ENCODE data around the gene SNAI3.

The SNAI3 gene

DNA sequence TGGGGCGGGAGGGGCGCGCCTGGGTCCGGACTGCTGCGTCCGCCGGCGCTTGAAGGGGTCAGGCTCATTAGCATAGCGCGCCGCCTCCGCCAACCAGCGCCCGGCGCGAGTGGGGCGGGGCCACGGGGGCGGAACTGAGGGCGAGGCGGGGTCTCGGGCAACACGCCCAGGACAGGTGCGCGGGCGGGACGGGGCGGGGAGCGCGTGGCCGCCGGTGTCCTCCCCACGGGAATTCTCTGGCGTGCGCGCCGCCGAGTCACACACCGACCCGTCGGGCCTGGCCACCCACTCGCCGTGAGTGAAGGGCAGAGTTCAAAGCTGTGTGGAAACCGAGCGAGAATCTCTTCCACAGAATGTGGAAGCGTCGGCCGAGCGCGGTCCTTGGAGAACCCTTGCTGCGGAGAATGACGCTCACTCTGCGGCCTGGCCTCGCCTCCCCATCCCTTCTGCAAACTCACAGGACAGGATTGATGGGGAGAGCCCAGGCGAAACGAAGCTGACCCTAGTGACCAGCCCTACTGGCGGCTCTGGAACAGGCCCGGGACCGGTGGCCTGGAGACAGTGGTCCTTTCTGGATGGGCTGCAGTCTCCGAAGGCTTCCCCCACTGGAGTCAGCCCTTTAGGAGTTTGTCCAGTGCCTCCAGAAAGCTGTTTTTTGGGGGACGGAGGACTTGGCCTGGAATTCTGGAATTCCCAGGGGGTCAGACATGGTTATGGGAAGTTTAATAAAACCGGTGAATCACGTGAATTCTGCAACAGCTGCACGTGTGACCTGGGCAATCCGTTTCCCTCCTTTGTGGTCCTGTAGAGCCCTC lies at the start of gene SNAI3:
TSS of gene SNAI3 (minus strand) at position 69 of the 815 bp plus-strand sequence. CDS start 101 bp downstream, outside the sequence.
- DNase-seq (ENCODE audit: low read depth), result peak; percentile 78

DNA sequence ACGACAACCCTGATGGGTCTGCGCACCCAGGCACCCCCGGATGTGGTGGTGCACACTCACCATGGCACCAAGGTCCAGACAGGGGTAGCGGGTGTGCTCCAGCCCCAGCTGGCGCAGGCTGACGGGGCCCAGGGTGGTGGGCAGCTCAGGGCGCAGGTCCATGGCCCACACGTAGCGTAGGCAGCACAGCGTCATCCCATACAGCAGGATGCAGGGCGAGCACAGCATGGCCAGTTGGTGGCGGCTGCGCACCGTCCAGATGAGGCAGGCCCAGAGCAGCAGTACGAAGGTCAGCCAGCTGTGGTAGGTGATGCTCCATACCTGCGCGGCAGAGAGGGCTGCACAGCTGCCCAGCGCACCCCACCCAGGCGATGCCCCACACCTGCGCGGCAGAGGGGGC lies 49.8 kb upstream of the SNAI3 start:
- no peak for DNase-seq (ENCODE audit: low read depth)

DNA sequence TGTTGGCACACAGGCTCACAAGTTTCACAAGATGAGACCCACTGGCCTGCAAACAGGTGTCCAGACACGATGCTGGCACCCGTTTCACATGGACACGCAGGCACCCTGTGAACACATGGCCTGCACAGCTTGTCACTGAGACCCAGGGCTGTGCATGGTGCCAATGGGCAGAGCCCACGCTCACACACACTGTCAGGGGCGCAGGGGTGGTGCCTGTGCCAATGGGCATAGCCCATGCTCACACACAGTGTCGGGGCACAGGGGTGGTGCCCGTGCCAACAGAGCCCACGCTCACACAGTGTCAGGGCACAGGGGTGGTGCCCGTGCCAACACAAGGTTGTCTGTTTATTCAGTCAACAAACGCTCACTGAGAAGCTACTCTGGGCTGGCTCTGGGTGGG lies 49.3 kb upstream of the SNAI3 start:
- no peak for DNase-seq (ENCODE audit: low read depth)

DNA sequence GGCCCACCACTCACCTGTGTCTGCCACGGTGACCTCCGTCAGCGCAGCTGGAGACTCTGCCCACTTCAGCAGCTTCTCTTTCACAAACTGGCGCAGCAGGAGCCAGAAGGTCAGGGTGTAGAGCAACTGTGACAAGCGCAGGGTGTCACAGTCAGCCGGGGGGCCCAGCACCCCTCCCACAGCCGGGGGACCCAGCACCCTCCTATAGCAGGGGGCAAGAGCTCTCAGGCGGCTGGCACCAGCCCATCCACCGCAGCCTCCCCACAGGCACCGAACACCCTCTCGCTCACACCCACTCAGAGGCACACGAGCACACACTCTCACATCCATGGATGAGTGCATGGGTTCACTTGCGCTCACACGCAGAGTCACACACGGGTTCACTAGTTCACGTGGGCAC lies 48.8 kb upstream of the SNAI3 start:
- no peak for DNase-seq (ENCODE audit: low read depth)

DNA sequence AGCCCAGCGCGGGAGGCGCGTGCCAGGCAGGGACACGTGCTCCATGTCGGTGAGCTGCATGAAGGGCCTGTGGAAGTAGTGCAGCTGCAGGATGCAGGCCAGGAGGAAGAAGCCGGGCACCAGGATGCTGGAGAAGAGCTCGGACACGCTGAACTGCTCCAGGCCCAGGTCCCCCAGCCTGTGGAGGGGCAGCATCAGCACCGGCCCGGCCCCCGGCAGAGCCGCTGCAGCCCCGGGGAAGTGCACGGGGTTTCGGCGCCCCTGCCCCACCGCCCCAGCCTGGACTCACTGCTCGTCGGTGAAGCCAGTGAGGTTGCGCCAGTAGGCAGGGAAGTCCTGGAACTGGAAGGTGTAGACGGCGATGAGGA lies 48.0 kb upstream of the SNAI3 start:
- no peak for DNase-seq (ENCODE audit: low read depth)

DNA sequence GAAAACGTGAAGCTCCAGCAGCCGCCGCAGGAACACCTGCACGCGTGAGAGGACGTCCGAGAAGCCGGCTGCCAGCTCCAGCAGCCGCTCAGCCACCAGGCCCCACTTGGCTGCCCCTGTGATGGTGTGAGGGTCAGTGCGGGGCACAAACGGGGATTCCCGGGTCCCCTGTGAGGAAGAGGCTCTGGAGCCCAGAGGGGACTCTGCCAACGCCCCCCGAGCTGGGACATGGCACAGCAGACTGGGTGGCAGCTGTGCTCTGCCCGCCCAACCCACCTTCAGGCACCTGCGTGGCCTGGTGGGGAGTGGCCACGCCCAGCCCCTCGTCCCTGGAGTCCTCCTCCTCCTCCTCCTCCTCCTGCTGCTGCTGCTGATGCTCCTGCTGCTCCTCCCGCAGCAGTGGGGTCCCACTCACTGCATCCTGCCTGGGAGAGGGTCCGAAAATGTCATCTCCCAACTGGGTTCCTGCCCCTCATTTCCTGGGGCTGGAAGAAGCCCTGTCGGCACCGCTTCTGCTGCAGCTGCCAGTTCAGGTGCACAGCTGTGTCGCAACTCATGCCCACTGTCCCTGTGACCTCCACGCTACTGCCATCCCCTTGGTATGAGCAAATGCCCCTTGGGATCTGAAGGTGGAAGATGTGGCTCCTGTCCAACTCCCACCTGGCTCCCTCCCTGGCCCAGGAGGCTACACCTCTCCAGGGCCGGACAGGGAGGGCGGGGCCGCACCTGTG lies 47.5 kb upstream of the SNAI3 start:
- DNase-seq (ENCODE audit: low read depth), result no peak

DNA sequence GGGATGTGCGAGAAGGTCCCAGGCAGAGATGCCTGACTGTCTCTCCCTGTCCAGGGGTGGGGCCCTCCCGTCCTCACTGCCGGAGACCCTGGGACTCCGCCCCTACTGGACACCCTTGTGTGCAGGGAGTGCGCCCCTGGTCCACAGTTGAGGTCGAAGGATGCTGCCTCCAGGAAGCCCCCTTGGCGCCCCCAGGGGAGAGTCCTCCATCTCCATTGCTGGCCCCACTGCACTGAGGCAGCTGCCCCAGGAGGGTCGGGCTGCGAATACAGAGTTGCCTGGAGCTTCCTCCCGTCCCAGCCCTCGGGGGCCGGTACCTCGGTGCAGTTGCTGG lies 46.6 kb upstream of the SNAI3 start:
- no peak for DNase-seq (ENCODE audit: low read depth)

DNA sequence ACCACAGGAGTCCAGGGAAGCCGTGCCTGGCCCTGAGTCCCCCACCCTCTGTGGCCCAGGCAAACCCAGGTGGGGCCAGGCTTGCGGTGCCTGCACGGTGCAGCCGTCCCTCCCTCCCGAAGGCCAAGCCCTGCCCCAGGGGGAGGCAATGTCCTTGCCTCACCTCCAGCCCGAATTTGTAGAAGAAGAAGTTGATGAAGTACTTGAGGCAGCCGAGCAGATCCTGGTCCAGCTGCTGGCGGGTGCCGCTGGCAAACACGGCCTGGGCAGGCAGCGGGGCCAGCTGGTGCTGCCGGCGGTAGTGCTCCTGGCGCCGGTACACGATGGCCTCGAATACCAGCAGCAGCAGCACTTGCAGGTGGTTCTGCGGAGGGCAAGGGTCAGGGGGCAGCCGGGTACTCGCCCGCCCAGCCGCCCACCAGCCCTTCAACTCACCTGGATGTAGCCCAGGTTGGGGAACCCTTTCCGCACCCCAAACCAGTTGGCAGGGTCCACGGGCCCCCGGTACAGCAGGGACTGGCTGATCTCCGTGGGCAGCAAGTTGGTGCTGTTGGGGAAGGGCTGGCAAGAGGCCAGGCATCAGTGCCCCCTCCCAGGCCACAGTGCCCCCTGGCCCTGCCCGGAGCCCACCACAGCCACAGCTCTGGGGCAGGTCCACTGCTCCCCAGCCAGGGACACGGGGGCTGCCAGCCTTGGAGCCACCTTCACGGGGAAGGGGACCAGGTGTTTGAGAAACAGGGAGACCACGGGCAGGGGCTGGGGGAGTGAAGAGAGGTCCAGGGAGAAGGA lies 46.1 kb upstream of the SNAI3 start:
- DNase-seq (ENCODE audit: low read depth), result no peak

DNA sequence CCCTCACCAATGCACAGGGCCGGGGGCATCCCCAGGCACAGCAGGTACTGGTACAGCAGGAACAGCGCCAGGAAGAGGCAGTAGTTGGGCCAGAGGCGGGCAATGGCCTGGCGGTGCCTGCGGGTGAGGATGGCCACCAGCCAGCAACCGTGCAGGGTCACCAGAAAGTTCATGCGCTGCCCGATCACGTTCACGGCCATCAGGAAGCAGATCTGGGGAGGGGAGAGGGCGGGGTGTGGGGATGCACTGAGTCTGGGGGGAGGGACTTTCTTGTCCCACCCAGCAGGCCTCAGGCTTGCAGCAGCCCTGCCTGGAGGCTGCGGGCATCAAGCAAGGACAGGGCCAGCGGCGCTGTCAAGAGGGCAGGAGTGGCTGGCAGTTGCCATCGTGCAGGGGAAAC lies 45.4 kb upstream of the SNAI3 start:
- no peak for DNase-seq (ENCODE audit: low read depth)

DNA sequence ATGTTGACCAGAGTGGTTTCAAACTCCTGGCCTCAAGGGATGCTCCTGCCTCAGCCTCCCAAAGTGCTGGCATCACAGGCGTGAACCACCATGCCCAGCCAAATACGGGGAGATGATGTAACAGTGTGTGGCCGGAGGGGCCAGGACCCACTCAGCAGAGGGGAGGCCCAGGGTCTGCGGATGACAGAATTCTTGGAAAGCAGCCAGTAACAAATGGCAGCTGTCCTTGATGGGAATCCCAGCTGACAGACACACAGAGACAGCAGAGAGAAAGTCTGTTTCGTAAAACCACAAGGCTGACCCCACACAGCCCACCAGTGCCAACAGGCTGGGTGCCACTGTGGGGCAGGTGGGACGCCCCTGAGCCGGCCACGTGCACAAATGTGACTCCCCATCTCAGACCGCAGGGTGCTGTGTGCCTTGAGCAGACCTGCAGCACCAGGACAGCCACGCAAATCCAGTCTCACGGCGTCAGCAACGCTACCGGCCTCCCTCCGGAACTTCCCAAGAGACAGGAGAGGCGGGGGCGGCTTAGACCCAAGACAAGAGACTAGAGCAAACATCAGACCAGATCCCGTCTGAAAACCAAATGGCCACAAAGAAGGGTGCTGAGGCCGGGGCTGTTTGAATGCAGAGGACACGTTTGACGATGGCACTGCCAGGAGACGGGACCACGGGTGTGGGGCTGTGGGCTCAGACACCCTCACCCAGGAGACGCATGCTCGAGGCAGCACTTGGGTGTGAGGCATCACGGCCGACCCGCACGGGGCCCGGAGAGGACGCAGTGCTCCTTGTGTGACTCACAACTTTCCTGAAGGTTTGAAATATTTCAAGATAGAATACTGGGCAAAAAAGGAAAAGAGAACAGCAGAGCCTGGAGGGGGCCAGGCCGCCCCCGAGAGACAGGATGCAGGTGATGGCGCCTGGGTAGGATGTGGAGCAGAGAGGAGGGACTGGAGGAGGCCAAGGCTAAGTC lies 44.6 kb upstream of the SNAI3 start:
- DNase-seq (ENCODE audit: low read depth), result no peak

DNA sequence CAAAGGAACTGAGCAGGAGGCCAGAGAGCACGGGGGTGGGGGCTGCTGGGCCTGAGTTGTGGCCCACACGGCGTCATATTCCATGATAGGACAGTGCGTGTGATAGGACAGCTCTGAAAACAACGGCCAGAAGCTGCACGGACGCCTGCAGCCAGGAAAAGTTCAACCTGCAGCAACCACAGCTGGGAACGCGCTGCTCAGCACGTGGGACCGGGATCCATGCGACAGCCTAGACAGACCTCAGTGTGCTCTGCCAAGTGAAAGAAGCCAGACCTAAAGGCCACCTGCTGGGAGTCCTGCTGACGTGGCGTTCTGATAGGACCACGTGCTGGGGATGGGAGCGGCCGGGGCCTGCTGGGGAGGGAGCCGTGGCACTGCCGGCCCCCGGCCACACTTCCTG lies 41.6 kb upstream of the SNAI3 start:
- no peak for DNase-seq (ENCODE audit: low read depth)

DNA sequence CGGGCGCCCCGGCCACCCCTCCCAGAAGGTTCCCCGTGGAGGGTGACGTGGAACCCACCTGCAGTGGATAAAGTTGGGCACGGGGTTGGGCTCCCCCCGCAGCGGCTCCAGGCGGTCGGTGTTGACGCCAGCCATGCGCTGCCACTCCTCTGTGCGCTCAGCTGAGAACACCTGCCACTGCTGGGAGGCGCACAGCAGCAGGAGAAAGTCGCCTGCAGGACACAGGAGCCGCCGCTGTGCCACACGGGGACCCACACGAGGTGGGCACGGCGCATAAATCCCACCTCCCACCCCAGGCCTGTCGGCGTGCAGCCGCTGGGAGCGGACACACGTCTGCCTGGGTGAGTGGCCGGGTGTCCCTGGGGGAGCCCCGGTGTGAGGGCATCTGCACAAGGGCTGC lies 40.7 kb upstream of the SNAI3 start:
- DNase-seq (ENCODE audit: low read depth), result no peak

DNA sequence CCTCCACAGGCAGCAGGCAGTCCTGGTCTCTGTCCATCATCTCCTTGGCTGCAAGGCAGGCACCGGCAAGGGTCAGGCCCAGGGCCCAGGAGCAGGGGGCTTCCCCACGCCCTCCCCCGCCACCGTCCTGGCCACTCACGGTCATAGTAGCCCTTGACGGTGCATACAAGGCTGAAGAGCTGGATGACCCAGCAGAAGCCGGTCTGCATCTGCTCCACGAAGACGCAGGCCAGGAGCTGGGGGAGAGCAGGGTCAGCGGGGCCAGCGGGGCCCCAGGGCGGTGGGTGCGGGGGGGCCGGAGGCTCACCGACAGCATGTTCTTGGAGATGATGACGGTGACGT lies 40.1 kb upstream of the SNAI3 start:
- no peak for DNase-seq (ENCODE audit: low read depth)

DNA sequence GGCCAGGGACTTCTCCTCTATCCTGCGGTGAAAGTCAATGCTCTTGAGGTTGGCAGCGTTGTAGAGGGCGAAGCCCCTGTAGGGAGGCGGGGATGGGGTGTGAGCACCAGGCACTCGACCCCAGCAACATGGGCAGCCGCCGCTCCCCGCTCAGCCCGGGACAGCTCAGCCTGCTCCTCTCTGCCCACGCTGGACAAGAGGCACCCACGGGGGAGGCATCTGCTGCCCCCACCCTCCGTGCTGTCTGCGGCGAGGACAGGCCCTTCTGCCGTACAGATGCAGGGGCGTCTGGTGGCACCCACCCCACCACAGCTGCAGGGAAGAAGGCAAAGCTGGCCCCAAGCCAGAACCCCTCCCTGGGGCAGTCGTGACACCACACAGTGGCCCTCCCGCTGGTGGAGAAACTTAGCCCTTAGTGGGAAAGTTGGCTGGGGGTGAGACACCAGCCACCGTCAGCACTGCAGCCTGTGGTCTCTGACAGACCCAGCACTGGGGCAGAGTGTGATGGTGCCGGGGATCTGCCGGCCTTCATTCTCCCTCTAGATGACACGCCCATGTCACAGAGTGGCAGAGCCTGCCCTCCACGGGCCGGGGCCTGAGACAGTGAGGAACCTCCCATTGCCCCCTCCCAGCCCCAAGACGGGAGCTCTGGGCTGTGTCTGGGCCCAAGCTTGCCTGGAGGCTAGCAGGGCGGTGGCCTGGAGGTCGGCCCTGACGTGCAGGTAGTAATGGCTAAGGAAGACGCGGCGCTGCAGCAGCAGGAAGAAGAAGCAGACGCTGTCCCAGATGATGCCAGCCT lies 39.5 kb upstream of the SNAI3 start:
- DNase-seq (ENCODE audit: low read depth), result no peak

DNA sequence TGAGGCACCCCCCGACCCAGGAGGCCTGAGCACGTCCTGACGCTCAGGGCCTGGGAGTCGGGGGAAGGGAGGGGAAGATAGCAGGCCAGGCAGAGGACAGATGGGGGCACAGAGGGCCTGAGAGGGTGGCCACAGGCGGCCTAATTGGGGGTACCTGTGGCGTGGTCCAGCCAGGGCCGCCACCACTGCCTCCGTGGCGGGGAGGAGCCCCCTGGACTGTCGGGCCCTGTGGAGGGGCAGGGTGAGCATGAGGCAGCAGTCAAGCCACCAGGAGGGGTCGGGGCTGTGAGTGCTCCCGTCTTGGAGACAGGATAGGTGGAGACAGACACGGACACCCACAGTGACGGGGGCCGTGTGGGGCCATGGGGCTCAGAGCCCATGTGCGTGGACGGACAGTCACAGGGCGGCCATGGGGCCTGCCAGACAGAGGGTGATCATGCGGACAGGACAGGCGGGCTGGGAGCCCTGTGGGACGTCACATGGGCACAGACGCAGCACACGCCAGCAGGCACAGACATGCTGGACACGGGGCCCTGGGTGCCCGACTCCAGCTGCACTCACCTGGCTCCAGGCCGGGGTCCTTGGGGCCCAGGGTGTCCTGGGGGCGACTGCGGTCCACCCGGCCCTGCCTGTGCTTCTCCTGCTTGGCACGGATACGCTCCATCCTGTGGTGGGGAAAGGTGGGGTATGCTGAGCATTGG lies 38.7 kb upstream of the SNAI3 start:
- DNase-seq (ENCODE audit: low read depth), result no peak

DNA sequence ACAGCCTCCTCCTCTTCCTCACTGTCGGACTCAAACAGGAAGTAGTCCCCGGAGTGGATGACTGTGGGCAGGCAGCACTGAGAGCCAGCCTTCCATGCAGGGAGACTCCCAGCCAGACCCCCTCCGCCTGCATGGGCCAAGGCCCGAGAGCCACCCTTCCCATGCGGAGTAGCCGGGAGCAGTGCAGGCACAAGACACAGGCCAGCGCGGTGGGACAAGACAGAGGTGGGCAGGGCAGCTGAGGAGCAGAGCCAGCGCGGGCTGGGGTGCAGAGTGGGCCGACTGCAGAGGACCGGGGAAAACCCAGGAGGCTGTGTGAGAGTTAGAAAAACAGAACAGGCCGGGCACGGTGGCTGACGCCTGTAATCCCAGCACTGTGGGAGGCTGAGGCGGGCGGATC lies 37.6 kb upstream of the SNAI3 start:
- no peak for DNase-seq (ENCODE audit: low read depth)

DNA sequence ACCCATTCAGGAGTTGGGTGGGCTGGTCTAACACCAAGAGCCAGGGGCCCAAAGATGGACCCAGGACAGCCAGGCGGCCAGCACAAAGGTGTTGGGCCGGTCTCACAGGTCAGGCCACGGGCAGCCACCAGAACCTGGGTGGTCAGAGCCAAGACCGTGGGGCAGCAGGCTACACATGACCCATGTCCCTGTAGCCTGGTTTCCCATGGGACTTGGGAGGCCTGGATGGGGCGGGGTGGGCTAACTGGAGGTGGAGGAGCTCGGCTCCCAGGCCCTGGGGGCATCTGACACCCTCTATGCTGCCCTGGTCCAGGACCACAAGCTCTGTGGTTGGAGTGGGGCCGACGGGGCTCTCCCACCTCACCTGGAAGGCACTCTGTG lies 37.2 kb upstream of the SNAI3 start:
- DNase-seq (ENCODE audit: low read depth), result no peak

DNA sequence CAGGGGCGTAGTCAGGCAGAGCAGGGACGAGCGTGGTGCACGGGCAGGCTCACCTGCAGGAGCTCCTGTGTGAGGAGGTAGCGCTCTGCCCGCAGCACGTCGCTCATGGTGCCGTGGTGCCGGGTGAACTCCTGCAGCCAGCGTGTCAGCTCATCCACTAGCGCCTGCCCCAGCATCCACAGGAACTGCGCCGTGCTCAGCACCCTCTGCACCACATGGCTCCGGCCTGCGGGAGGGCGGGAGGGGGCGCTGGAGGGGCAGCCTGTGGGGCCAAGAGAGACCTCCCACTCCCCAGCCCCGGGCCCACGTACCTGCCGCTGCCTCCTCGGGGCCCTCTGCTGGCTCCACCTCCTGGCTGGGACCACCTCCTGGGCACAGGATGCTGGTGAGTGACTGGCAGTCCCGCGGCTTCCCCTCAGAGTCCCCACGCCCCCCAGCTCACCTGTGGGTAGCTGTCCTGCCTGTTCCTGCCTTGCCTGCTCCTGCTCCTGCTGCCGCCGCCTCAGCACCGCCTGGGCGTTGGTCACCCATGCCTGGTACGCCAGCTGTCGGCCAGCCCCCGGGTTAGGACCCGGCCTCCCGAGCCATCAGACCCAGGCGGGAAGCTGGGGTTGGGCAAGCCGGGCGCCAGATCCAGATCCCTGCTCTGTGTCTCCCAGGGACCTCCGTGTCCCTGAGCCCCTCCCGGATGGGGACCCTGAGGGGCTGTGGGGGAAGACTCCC lies 36.6 kb upstream of the SNAI3 start:
- DNase-seq (ENCODE audit: low read depth), result no peak

DNA sequence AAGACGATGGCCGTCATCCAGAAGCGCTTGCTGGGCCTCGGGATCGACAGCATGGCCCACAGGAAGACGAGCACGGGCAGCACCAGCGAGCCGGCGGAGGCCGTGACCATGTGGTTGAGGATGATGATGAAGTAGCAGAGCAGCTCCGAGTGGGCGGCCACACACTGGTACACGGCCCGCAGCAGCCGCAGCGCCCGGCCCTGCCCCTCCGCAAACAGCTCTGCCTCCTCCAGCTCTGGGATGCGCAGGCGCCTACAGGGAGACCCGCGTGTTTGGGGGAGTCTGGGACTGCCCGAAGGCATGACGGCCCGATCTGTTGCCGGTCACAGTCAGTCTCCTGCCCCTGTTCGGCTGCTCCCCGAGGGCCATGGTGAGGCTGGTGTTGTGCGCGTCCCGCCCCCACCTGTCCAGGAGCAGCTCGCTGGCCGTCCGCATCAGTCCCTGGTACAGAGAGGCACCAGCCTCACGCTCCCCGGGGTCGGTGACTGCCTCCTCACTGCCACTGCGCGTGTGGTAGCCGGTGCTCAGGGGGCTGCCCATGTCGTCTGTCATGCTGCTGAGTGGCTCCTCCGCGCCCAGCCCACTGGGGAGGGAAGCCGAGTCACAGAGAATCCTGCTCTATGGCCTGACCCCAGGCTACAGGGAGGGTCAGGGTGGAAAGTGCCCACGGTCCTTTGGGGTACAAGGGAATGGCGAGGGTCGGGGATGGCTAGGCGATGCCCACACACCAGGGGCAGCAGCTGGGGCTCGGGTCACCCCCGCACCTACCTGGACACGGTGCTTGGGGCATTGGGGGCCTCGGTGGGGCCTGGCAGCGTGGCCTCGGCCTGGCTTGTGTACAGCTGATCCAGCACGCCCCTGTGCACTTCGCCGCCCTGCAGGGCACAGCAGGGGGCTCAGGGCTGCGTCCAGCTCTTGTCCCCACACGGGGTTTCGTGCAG lies 35.8 kb upstream of the SNAI3 start:
- DNase-seq (ENCODE audit: low read depth), result no peak

Data from T-helper 22 cell (primary cell).